ENCODE data around the gene C9.
"Not testable (repeated sequence)": the region's sequence is repeated elsewhere in the genome, so short reads cannot be mapped to it uniquely, and the experiment has no call there.

C9 gene

DNA sequence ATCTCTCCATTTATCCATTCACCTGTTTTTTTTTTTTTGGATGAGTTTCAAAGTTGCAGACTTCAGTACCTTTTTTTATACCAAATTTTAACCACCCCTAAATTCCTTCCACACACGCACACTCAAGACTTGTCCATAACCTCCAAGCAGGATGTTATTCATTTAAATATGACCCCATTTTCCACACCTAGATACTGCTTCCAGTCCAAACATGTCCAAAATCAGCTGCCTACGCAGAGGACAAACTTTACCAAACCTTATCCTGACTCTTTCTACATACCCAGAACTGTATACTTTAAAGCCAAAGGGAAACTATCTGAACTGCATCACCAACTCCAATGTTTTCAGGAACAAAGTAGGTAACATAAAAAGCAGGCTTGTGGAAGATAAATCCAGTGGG is 108.9 kb downstream of the C9 start:
- no peak for FAIRE-seq

DNA sequence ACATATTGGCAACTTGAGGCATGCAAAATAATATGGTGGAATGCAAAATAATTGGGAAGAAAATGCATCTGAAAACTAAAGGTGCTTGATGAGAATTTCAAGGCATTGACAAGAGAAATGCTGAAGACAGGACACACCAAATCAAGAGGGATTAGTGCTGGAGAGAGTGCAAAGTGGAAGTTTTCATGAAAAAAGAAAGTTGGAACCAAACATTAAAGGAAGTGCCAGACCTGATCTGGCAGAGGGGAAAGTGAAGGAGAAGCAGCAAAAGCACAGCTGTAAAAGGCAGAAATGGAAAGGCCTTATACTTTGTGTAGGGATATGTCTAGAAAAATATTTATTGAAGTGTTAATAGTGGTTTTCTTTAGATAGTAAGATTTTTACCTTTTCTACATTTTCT is 109.6 kb downstream of the C9 start:
- no peak for FAIRE-seq

DNA sequence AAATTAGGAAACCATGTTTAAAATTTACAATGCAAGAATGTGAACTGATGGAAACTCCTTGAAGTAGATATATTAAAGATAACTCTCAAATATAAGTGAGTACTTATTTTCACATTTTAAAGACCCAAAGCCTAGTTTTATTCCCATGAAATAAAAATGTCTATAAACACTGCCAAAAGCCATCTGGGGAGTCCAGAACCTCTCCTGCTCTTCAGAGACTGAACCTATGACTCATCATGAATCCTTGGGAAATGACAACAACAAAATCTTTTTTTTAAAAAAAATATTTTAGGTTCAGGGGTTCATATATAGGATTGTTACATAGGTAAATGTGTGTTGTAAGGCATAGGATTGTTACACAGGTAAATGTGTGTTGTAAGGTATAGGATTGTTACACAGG is 111.1 kb downstream of the C9 start:
- FAIRE-seq, result no peak

DNA sequence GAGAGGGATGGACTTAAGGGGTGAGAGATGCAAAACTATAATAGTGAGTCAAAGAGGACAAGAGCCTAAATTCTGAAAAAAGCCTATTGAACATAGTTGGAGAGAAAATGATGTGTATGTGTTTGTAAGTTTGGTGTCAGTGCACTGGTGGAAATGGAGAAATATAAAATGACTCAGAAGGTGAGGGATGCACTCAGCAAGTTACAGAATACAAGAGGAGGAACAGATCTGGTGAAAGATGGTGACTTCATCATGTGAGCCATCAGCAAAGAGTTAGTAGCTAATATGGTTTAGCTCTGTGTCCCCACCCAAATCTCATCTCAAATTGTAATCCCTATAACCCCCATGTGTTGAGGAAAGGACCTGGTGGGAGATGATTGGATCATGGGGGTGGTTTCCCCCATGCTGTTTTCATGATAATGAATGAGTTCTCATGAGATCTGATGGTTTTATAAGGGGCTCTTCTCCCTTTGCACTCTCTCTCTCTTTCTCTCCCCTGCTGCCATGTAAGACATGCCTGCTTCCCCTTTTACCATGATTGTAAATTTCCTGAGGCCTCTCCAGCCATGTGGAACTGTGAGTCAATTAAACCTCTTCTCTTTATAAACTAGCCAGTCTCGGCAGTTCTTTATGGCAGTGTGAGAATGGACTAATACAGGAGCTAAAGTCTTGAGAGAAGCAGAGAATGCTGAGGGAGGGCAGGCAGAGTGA is 114.6 kb downstream of the C9 start:
- FAIRE-seq, result no peak

DNA sequence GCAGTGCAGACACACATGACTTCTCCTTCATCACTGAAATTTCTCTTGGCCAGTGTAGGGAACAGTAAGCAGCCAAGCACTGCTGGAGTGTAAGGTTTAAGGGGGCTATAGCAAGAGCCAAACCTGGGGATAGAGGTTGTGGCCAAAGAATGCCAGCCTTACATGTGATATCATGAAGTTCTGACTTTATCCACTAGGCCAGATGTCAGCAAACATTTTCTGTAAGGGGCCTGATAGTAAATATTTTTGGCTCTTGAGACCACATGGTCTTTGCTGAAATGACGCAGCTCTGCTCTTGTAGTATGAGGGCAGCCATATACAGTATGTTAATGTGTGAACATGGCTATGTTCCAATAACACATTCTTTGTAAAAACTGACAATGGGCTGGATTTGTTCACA is 115.2 kb downstream of the C9 start:
- no peak for FAIRE-seq

DNA sequence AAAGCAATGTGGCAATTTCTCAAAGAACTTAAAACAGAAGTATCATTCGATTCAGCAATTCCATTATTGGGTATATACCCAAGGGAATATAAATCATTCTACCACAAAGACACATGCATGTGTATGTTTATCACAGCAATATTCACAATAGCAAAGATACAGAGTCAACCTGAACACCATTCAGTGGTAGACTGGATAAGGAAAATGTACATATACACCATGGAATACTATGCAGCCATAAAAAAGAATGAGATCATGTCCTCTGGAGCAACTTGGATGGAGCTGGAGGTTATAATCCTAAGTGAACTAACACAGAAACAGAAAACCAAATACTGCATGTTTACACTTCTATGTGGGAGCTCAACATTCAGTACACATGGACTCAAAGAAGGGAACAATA is 123.5 kb downstream of the C9 start:
- no peak for FAIRE-seq

DNA sequence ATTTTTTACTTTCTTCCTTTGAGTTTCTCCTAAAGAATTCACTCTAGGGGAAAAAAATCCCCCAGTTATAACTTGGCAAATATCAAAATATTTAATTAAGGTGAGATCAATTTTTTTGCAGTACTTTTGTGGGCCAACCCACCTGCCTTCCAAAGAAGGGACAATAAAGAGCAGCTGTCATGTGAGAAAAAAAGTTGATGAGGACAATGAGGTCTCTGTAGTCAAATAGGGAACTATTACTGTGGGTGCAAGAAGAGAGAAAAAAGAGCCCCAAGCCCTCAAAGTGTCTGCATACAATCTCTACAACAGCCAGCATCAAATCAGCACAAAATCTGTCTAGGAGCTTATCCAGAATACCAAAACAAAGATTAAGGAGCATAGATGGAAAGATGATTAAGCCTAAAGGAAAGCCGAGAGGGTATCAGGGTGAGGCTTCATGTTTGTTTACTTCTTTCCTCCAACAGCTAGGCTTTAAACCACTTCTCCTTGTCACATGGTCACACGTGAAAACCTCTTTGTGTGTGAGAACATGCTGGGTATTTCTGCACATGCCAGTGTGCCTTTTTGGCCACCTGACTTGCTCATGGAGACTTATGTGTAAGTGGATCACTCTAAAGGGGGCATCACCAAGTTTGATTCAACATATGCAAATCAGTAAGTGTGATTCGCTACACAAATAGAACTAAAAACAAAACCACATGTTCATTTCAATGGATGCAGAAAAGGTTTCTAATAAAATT is 125.8 kb downstream of the C9 start:
- FAIRE-seq, result no peak

DNA sequence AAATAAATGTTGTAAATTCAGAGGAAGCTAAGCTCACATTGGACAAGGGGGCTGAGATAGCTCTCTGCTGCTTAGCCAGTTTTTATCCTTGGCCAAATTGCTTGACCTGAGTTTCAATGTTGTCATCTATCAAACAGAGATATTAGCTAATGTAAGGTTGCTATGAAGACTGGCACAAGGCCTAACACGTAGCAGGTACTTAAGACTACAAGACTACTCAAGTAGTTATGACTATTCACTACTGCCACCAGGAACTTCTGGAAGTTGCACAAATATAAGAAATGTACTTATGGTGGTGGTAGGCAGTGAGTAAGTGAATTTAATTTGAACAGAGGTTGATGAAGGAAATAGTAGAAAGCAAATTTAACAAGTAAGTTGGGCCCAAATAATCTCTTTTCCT is 127.6 kb downstream of the C9 start:
- no peak for FAIRE-seq

DNA sequence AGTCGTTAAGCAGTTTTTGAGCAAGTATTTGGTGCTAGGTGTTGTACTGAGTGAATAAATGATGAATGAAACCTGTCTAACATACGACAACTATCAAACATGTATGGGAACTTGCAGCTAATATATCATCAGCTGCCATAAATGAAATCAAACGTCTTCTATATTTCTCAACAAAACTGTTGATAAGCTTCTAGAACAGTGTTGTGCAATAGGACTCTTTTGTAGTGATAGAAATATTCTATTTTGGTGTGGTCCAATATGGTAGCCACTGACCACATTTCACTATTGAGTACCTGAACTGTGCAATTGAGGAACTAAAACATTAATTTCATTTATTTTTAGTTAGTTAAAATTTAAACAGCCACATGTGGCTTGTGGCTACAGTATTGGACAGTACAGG is 128.6 kb downstream of the C9 start:
- no peak for FAIRE-seq

DNA sequence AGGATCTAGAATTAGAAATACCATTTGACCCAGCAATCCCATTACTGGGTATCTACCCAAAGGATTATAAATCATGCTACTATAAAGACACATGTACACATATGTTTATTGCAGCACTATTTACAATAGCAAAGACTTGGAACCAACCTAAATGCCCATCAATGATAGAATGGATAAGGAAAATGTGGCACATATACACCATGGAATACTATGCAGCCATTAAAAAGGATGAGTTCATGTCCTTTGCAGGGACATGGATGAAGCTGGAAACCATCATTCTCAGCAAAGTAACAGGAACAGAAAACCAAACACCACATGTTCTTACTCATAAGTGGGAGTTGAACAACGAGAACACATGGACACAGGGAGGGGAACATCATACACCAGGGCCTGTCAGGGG is 129.8 kb downstream of the C9 start:
- not testable (repeated sequence) for FAIRE-seq
